IPS-NIHi7 (cell line): ENCODE data around the gene KAT2A.
A peak's percentile ranks its signal among the peaks of the same experiment; 100 is the strongest.

Experiments
- DNase-seq: peaks from one replicate; pipeline ENCODE4 v3.0.0; 2012; ENCODE audit warnings: mixed read lengths; ENCODE audit errors: extremely low spot score

KAT2A gene

GRCh38 chr17:42094375-42095069, 26.6 kb downstream of the KAT2A start:
- no peak for DNase-seq

GRCh38 chr17:42092939-42093338, 28.2 kb downstream of the KAT2A start:
- no peak for DNase-seq

- no peak for DNase-seq
These were observed 30.0 kb downstream of the KAT2A start for GRCh38 chr17:42090964-42091790.

- no peak for DNase-seq
These were observed 32.4 kb downstream of the KAT2A start for GRCh38 chr17:42088736-42089135.

GRCh38 chr17:42087736-42088705, 33.1 kb downstream of the KAT2A start:
- no peak for DNase-seq

- no peak for DNase-seq
These were observed 34.0 kb downstream of the KAT2A start for GRCh38 chr17:42087042-42087701.

GRCh38 chr17:42081516-42082129, 39.5 kb downstream of the KAT2A start:
- no peak for DNase-seq

GRCh38 chr17:42079541-42079940, 41.6 kb downstream of the KAT2A start:
- DNase-seq, result no peak

GRCh38 chr17:42078396-42079043, 42.6 kb downstream of the KAT2A start:
- DNase-seq, result no peak

GRCh38 chr17:42077755-42078154, 43.4 kb downstream of the KAT2A start:
- DNase-seq, result no peak

GRCh38 chr17:42076797-42077559, 44.2 kb downstream of the KAT2A start:
- DNase-seq, result no peak

GRCh38 chr17:42075789-42076188, 45.4 kb downstream of the KAT2A start:
- no peak for DNase-seq

GRCh38 chr17:42072323-42073187, 48.6 kb downstream of the KAT2A start:
- DNase-seq, result peak; percentile 52

- DNase-seq, result no peak
These were observed 49.4 kb downstream of the KAT2A start for GRCh38 chr17:42071810-42072209.

GRCh38 chr17:42068979-42069378, 52.2 kb downstream of the KAT2A start:
- no peak for DNase-seq

- DNase-seq, result peak; percentile 84
These were observed 53.6 kb downstream of the KAT2A start for GRCh38 chr17:42067371-42068091.

GRCh38 chr17:42065201-42065600, 56.0 kb downstream of the KAT2A start:
- no peak for DNase-seq
